RWPE2 (cell line): ENCODE data around the gene RHOXF1.
"Not testable (repeated sequence)": the region's sequence is repeated elsewhere in the genome, so short reads cannot be mapped to it uniquely, and the experiment has no call there.

Source experiments
- ATAC-seq: fragments of 200-7000 bp; cut with Tn5 transposase; 3 replicates; pipeline ENCODE4 v1.9.1; 2021; ENCODE audit warnings: low read depth
- DNase-seq: peaks from one replicate; pipeline ENCODE4 v3.0.0-alpha.2; 2020; ENCODE audit warnings: low spot score
- H3K27ac ChIP-seq: fragments of 450-650 bp; 2 replicates; pipeline ENCODE4 v1.5.1; 2017; ENCODE audit warnings: mild to moderate bottlenecking; ENCODE audit not compliant: poor library complexity, severe bottlenecking
- H3K27me3 ChIP-seq: fragments of 250-450 bp; sonication (Bioruptor Pico); 2 replicates; pipeline ENCODE4 v1.5.1; 2021; ENCODE audit warnings: mild to moderate bottlenecking, moderate library complexity; ENCODE audit not compliant: insufficient read depth, poor library complexity, severe bottlenecking
- H3K36me3 ChIP-seq: fragments of 250-450 bp; sonication (Bioruptor Pico); 2 replicates; pipeline ENCODE4 v1.5.1; 2020; ENCODE audit warnings: low read depth, mild to moderate bottlenecking, moderate library complexity
- H3K4me1 ChIP-seq: fragments of 250-450 bp; sonication (Bioruptor Pico); 2 replicates; pipeline ENCODE4 v1.5.1; 2021; ENCODE audit warnings: mild to moderate bottlenecking, moderate library complexity; ENCODE audit not compliant: insufficient read depth, poor library complexity, severe bottlenecking
- H3K4me3 ChIP-seq: fragments of 250-450 bp; sonication (Bioruptor Pico); 2 replicates; pipeline ENCODE4 v1.5.1; 2021; ENCODE audit warnings: mild to moderate bottlenecking, moderate library complexity; ENCODE audit not compliant: severe bottlenecking
- H3K9me3 ChIP-seq: fragments of 250-450 bp; sonication (Bioruptor Pico); 2 replicates; pipeline ENCODE4 v1.5.1; 2021; ENCODE audit warnings: mild to moderate bottlenecking, moderate library complexity; ENCODE audit not compliant: severe bottlenecking
- CTCF ChIP-seq: fragments of 450-650 bp; IDR thresholded peaks from one replicate; pipeline ENCODE4 v1.5.1; 2017; ENCODE audit warnings: mild to moderate bottlenecking, moderate library complexity; ENCODE audit not compliant: poor library complexity, severe bottlenecking

Gene RHOXF1

GRCh38 chrX:120109378-120109777 is 6.3 kb downstream of the RHOXF1 start:
- no peak overlapping the region for H3K27ac ChIP-seq
- no peak for TF ChIP-seq CTCF
- H3K4me1 ChIP-seq = no peaks in the 10 kb centered on the region
- DNase-seq (no peak), ATAC-seq (no peak)
- H3K36me3 ChIP-seq = no peaks in the 10 kb centered on the region
- no peak overlapping the region for H3K4me3 ChIP-seq
- no peaks in the 10 kb centered on the region for H3K9me3 ChIP-seq
- H3K27me3 ChIP-seq = no peaks in the 10 kb centered on the region

GRCh38 chrX:120104707-120105106 is 11.0 kb downstream of the RHOXF1 start:
- not testable (repeated sequence) for DNase-seq, H3K9me3 ChIP-seq, ATAC-seq

GRCh38 chrX:120101057-120101456 is 14.7 kb downstream of the RHOXF1 start:
- not testable (repeated sequence) for H3K36me3 ChIP-seq, H3K4me3 ChIP-seq, H3K4me1 ChIP-seq, H3K27ac ChIP-seq, H3K9me3 ChIP-seq, ATAC-seq, DNase-seq, H3K27me3 ChIP-seq

More at GRCh38 chrX:120104707-120105106, 11.0 kb downstream of the RHOXF1 start:
- H3K4me3 ChIP-seq, H3K27me3 ChIP-seq, H3K27ac ChIP-seq, H3K36me3 ChIP-seq, H3K4me1 ChIP-seq: not testable (repeated sequence)

GRCh38 chrX:120090208-120090607 is 25.5 kb downstream of the RHOXF1 start:
- H3K27me3 ChIP-seq = no peaks in the 10 kb centered on the region
- H3K27ac ChIP-seq = no peak overlapping the region
- H3K36me3 ChIP-seq = no peaks in the 10 kb centered on the region
- H3K4me1 ChIP-seq = no peaks in the 10 kb centered on the region
- TF ChIP-seq CTCF = no peak
- no peak overlapping the region for H3K4me3 ChIP-seq
- no peak for ATAC-seq
- no peaks in the 10 kb centered on the region for H3K9me3 ChIP-seq
- no peak for DNase-seq

- no peak for ATAC-seq
These were observed 28.3 kb downstream of the RHOXF1 start for GRCh38 chrX:120087289-120088017.

GRCh38 chrX:120085553-120086185 is 30.0 kb downstream of the RHOXF1 start:
- DNase-seq, H3K27me3 ChIP-seq, H3K27ac ChIP-seq, H3K4me3 ChIP-seq, H3K4me1 ChIP-seq, H3K36me3 ChIP-seq, H3K9me3 ChIP-seq: not testable (repeated sequence)
- ATAC-seq = peak; percentile 10; the same call in 1 of the 3 replicates

More at GRCh38 chrX:120087289-120088017, 28.3 kb downstream of the RHOXF1 start:
- H3K36me3 ChIP-seq = no peaks in the 10 kb centered on the region
- no peak overlapping the region for H3K27ac ChIP-seq
- H3K4me1 ChIP-seq = no peaks in the 10 kb centered on the region
- no peak for DNase-seq
- TF ChIP-seq CTCF = no peak
- H3K4me3 ChIP-seq = no peak overlapping the region
- no peaks in the 10 kb centered on the region for H3K9me3 ChIP-seq
- no peaks in the 10 kb centered on the region for H3K27me3 ChIP-seq

GRCh38 chrX:120077590-120077989 is 38.1 kb downstream of the RHOXF1 start, which contains the start of gene RHOXF2B:
RHOXF2B (minus strand) TSS chrX:120077690; CDS start chrX:120077552, 138 bp downstream.
- not testable (repeated sequence) for H3K27me3 ChIP-seq, ATAC-seq, H3K9me3 ChIP-seq, DNase-seq, H3K4me1 ChIP-seq, H3K27ac ChIP-seq, H3K4me3 ChIP-seq, H3K36me3 ChIP-seq

- H3K27ac ChIP-seq, H3K4me3 ChIP-seq, DNase-seq, H3K9me3 ChIP-seq, H3K27me3 ChIP-seq, ATAC-seq, H3K4me1 ChIP-seq, H3K36me3 ChIP-seq: not testable (repeated sequence)
These were observed 49.5 kb downstream of the RHOXF1 start for GRCh38 chrX:120066169-120066568.
